GM18951 (cell line): Measurements from ENCODE around the gene GLYATL1B.
A peak's percentile ranks its signal among the peaks of the same experiment; 100 is the strongest.
"Not testable (repeated sequence)": the region's sequence is repeated elsewhere in the genome, so short reads cannot be mapped to it uniquely, and the experiment has no call there.

Source experiments
- POLR2A ChIP-seq: IDR thresholded peaks from 4 replicates; pipeline ENCODE4 v1.6.1; 2011; ENCODE audit warnings: mild to moderate bottlenecking; ENCODE audit not compliant: insufficient read length, insufficient read depth; ENCODE audit errors: extremely low read depth
- in situ Hi-C: fragments of 300-500 bp; cut with MboI; formaldehyde crosslinking; loops from one replicate; pipeline ENCODE4 v1.12.0; 2022; ENCODE audit warnings: low sequenced_read_pairs, mixed read lengths, inconsistent platforms; ENCODE audit not compliant: unreplicated experiment

Gene GLYATL1B

DNA sequence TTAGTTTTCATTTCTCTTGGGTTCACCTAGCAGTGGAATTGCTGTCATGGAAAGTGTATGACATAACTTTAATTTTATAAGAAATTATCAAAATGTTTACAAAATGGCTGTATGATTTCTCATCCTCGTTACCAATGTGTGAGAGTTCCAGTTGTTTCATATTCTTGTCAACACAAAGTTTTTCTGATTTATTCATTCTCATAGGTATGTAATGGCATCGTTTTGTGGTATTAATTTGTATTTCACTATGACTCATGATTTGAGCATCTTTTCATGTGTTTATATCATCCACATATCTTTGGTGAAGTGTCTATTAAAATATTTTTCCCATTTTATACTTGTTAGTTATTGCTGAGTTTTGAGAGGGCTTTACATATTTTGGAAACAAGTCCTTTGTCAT is 26.4 kb downstream of the GLYATL1B start:
- in situ Hi-C loops = loop anchor here (25.0 kb wide), 1 partner anchor 1350 kb away; the partner anchor contains the start of genes BTBD18 and CTNND1
- TF ChIP-seq POLR2A = no peak

GRCh38 chr11:59114344-59114743 is 28.2 kb downstream of the GLYATL1B start:
- in situ Hi-C loops = loop anchor here (25.0 kb wide), 1 partner anchor 1352 kb away; the partner anchor contains the start of genes BTBD18 and CTNND1
- no peak for TF ChIP-seq POLR2A

- in situ Hi-C loops = loop anchor here (25.0 kb wide), 1 partner anchor 1353 kb away; the partner anchor contains the start of genes BTBD18 and CTNND1
- TF ChIP-seq POLR2A = no peak
These were observed 29.4 kb downstream of the GLYATL1B start for GRCh38 chr11:59115553-59115952.

DNA sequence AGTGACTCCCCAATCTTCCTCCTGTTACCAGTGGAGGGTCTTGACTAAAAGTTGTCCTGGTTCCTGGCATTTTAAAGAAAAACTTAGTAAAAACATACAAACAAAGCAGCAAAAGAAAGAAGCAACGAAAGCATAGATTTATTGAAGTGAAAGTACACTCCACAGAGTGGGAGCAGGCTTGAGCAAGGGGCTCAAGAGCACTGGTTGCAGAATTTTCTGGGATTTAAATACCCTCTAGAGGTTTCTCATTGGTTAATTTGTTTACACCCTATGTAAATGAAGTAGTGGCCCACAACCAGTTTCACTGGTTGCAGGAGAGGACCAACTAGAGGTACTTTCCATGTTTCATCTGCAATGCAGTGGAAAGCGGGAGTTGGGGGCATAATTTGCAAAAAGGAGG is 31.7 kb downstream of the GLYATL1B start:
- no peak for TF ChIP-seq POLR2A
- in situ Hi-C loops = loop anchor here (25.0 kb wide), 1 partner anchor 1355 kb away; the partner anchor contains the start of genes BTBD18 and CTNND1

DNA sequence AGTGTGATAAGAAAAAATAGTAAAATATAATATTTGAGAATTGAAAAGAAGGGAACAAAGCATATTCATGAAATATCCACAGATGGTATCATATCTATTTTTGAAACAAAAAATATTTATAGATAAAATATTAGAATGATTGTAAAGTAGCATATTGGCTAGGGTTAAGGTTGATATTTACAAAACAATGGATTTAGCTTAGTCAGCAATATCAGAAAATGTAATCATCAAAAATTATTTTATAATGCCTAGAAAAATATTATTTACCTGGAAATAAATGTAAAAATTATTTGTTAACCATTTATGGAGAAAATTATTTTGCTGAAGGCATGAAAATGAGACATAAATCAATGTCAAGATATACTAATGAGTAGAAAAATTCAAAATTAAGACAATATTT is 33.7 kb downstream of the GLYATL1B start:
- in situ Hi-C loops = loop anchor here (25.0 kb wide), 1 partner anchor 1358 kb away; the partner anchor contains the start of genes BTBD18 and CTNND1
- no peak for TF ChIP-seq POLR2A

DNA sequence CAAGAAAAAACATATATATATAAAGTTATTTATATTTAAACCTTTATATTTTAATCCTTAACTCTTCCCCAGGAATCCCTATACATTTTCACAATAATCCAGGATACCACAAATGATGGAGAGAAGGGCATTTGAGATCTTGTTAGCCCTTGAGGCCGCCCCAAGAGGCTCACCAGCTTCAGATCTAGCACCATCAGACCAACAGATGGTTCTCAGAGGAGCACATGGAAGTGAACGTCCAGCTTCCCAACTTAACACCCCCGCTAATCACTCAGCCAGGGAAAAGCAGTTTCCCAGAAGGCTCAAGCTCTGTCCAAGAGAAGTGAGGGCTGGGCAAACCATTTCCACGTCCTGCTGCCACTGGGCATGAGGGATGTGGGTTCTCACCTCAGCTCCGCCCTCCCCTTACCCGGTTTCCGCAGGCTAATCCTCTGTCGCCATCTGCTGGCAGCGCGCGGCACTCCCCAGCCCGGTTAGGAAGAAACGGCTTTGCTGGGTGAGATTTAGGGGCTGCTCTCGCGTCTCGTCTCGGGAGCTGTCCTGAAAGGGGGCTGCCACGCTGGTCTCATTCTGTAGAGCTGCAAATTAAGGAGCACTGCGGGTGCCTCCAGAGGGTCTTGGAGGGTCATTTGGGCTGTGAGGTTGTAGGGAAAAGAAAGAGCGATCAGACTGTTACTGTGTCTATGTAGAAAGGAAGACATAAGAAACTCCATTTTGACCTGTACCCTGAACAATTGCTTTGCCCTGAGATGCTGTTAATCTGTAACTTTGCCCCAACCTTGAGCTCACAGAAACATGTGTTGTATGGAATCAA is 49.7 kb downstream of the GLYATL1B start:
- no peak for TF ChIP-seq POLR2A
- in situ Hi-C loops = no loop called here

GRCh38 chr11:59136551-59136950 is 50.4 kb downstream of the GLYATL1B start:
- in situ Hi-C loops = not testable (repeated sequence)

GRCh38 chr11:59137190-59137589 is 51.1 kb downstream of the GLYATL1B start:
- TF ChIP-seq POLR2A = no peak
- in situ Hi-C loops = no loop called here

DNA sequence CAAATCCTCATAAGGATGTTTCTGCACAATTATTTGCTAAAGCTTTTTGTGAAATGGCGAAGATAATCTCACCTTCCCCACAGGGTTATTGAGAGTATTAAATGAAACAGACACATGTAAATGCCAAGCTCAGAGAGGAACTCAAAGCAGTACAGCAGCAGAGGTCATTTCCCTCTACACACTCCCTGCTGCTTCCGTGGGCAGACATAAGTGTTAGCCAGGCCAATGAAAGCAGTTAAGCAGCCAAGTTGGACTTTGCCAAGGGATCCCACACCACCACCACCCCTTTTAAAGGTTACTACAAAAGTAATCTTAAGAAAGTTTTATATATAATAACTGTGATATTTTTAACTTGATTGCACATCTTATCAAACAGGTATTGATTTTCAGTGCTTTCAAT is 52.5 kb downstream of the GLYATL1B start:
- in situ Hi-C loops = no loop called here
- no peak for TF ChIP-seq POLR2A

DNA sequence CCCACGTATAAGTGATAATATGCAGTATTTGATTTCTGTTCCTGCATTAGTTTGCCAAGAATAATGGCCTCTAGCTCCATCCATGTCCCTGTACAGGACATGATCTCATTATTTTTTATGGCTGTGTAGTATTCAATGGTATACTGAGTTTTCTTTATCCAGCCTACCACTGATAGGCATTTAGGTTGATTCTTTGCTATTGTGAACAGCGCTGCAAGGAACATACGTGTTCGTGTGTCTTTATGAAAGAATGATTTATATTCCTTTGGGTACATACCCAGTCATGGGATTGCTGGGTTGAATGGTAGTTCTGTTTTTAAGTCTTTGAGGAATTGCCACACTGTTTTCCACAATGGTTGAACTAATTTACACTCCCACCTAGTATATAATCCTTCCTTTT is 55.1 kb downstream of the GLYATL1B start:
- TF ChIP-seq POLR2A = no peak
- in situ Hi-C loops = no loop called here

GRCh38 chr11:59141673-59142460 is 55.8 kb downstream of the GLYATL1B start:
- in situ Hi-C loops = no loop called here
- no peak for TF ChIP-seq POLR2A

GRCh38 chr11:59142530-59143507 is 56.7 kb downstream of the GLYATL1B start, which contains the start of gene FAM111A:
FAM111A (plus strand) TSS chr11:59142856; CDS start chr11:59148873, 6,017 bp downstream.
- TF ChIP-seq POLR2A = peak; percentile 63
- in situ Hi-C loops = no loop called here
